HL-60/S4 (cell line): Measurements from ENCODE around the gene LIN28B.
"Not testable (repeated sequence)": the region's sequence is repeated elsewhere in the genome, so short reads cannot be mapped to it uniquely, and the experiment has no call there.

Experiments used
- in situ Hi-C: fragments of 300-500 bp; cut with MboI; formaldehyde crosslinking; loops from 2 replicates; pipeline ENCODE4 v1.14.3; 2022; ENCODE audit warnings: low sequenced_read_pairs

Gene LIN28B, protein sequence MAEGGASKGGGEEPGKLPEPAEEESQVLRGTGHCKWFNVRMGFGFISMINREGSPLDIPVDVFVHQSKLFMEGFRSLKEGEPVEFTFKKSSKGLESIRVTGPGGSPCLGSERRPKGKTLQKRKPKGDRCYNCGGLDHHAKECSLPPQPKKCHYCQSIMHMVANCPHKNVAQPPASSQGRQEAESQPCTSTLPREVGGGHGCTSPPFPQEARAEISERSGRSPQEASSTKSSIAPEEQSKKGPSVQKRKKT

DNA sequence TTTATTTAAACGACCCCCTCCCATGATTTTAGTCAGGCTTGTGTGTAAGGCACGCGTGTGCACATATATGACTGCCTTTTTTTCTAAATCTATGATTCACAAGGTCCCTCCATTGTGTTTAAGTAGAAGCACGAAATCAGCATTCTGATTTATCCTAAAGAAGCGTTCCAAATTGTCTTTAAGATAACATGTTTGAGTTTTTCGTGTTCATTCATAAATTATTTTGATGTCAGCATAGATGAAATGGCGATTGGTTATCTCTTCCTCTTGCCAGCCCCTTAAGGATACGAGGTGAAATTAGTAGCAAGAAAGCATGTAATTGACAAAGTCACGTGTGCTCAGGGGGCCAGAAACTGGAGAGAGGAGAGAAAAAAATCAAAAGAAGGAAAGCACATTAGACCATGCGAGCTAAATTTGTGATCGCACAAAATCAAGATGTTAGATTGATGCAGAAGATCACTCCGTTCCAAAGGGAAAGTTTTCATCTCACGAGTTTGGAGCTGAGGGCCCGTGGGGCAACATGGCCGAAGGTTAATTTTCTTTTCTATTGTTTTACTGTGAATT lies at the start of gene LIN28B:
LIN28B (plus strand) TSS at position 377 of the 564 bp plus-strand sequence; CDS start at position 521, 144 bp downstream.
- in situ Hi-C loops = no loop called here

DNA sequence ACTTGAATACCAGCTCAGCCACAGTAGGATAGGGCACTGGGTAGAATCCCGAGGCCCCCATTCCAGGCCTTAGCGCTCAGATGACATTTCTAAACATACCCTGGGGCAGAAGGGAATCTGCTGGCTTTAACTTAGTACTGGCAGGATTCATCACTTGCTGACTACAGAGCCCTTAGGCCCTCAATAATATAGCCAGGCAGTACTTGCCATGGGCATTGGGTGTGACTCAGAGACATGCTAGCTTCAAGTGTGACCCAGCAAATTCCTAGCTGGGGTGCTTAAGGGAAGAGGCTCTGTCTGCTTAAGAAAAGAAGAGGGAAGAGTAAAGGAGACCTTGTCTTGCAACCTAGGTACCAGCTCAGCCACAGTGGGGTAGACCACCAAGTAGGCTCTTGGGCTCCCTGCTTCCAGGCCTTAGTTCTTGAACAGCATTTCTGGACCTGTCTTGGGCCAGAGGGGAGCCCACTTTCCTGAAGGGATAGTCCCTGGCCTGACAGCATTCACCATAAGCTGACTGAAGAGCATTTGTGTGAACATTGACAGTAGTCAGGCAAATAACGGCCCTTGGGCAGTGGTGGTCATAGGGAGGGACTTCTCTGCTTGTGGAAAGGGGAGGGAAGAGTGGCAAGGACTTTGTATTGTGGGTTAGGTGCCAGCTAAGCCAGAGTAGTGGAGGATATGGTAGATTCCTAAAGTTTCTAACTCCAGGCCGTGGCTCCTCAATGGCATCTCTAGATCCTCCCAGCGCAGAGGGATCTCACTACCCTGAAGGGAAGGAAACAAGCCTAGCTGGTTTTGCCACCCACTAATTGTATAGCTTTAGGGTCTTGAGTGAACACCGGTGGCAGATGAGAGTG lies 48.6 kb upstream of the LIN28B start:
- in situ Hi-C loops = no loop called here

DNA sequence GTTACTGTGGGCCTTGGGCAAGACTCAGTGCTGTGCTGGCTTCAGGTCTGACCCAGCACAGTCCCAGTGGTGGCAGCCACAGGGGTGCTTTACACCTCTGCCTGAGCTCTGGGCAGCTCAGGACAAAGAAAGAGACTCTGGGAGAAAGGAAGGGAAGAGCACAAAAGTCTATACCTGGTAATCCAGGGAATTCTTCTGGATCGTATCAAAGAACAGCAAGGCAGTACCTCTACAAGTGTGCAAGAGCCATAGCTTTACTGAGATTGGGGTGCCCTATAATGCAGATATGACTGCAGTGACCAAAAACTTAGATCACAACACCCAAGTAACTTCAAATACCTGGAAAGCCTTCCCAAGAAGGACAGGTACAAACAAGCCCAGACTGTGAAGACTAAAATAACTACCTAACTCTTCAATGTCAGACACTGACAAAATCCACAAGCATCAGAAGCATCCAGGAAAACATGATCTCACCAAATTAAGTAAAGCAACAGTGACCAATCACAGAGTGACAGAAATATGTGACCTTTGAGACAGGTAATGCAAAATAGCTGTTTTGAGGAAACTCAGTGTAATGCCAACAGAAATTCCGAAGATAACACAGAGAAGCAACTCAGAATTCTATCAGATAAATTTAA lies 47.9 kb upstream of the LIN28B start:
- in situ Hi-C loops = no loop called here

DNA sequence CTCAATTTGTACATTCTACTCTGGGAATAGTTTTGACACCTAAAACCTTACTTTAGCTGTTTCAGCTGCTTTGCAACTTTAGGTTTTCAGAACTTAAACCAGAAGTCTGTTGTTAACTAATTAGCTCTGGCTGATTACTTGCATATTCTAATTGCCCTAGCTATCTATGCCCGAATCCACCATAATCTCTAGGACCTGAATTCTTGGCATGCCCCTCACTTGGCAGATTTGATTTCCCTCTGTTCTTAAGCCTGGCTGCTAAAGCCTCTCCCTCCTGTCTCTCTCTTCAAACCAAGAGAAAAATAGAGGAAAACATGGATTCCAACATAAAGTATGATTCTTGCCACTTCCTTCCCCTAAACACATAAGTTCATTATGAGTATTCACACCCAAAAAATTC lies 35.0 kb upstream of the LIN28B start:
- in situ Hi-C loops = no loop called here

DNA sequence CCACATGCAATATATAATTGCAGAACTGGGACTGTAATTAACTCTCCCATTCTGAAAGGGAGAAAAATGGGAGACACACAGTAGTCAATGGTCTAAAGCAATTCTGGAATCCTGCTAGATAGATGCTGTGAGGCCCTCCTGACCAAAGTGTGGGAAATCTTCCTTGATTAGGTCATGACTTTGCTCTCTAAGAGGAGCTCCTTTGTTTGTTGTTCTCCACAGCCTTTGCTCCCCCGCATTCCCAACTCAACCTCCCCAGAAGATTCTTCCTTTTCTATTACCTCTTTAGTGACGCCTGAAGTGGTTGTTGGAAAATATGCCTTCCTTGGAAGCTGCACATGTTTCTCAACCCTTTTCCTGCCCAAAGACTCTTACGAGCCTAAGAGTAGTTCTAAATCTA lies 28.8 kb upstream of the LIN28B start:
- in situ Hi-C loops = no loop called here

DNA sequence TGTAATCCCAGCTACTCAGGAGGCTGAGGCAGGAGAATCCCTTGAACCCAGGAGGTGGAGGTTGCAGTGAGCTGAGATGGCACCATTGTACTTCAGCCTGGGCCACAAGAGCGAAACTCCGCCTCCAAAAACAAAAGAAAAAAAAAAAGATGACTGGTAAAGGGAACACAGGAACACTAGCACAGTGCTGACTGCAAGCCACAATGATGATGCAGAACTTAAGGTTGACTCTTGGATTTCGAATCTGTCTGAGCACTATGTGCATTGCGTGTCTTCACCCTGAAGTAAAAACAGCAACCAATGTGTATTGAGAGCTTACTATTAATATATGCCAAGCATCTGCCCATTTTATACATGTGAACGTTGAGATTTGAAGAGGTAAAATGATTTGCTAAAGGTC lies 27.6 kb upstream of the LIN28B start:
- in situ Hi-C loops = no loop called here

DNA sequence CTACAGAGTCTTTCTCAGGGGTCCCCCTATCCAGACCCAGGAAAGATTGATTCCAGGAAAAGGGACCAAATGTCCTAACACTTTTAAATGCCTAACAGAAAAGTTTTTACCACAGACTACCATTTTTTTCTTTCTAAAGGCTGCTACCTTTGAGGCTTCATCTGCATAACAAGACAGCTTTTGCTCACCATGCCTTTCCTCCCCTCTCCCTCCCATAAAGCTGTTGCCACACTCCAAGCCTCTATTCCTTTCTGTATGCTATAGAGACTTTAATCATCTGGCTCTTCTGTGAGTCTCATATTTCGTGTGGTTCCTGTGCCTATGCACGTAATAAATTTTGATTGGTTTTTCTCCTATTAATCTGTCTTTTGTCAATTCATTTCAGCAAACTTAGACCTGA lies 26.0 kb upstream of the LIN28B start:
- in situ Hi-C loops = no loop called here

DNA sequence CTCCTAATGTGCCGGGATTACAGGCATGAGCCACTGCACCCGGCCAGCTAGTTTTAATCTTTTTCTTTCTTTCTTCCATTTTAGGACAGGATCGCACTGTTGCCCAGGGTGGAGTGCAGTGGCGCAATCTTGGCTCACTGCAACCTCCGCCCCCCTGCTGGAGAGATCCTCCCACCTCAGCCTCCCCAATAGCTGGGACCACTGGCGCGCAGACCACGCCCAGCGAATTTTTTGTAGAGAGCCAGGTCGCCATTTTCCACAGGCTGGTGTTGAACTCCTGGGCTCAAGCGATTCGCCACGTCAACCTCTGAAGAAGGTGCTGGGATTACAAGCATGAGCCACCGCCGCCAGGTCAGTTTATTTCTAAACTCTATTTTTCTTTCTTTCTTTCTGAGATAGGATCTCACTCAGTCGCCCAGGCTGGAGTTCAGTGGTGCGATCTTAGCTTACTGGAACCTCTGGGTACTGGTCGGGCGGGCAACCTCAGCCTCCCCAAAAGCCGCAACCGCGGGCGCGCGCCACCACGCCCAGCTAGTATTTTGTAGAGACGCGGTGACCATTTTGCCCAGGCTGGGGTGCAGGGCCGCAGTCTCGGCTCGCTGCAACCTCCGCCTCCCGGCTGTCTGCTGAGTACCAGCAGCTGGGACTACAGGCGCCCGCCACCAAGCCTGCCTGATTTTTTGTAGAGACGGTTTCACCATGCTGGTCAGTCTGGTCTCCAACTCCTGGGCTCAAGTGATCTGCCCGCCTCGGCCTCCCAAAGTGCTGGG lies 20.0 kb upstream of the LIN28B start:
- in situ Hi-C loops = no loop called here

DNA sequence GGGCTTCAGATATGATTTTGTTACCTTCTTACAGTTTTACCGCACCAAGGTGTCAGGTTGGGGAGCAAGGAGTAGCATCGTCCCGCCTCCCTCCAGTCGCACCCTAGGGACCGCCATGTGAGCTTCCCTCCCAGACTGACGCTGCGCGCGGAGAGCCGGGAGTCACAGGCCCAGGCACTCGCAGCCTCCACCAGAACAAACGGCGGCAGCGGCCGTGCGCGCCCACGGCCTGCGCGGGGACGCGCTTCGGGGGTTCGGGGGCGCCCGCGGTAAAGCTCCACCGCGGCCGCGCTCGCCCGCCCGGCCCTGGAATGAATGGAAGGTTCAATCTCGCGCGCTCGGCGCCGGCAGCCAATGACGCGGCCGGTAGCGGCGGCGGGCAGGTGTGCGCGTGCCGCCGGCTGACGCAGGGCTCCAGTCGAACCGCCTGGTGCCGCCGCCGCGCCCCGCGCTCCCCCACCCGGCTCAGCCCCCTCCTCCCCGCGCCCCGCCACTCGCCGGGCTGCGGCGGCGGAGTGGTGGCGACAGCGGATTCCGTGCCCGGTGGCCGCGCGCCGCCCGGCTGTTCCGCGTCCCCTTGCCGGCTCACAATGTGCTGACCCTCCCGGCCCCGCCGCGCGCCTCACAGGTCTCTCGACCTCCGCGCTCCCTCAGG lies 16.5 kb upstream of the LIN28B start:
- in situ Hi-C loops = no loop called here

DNA sequence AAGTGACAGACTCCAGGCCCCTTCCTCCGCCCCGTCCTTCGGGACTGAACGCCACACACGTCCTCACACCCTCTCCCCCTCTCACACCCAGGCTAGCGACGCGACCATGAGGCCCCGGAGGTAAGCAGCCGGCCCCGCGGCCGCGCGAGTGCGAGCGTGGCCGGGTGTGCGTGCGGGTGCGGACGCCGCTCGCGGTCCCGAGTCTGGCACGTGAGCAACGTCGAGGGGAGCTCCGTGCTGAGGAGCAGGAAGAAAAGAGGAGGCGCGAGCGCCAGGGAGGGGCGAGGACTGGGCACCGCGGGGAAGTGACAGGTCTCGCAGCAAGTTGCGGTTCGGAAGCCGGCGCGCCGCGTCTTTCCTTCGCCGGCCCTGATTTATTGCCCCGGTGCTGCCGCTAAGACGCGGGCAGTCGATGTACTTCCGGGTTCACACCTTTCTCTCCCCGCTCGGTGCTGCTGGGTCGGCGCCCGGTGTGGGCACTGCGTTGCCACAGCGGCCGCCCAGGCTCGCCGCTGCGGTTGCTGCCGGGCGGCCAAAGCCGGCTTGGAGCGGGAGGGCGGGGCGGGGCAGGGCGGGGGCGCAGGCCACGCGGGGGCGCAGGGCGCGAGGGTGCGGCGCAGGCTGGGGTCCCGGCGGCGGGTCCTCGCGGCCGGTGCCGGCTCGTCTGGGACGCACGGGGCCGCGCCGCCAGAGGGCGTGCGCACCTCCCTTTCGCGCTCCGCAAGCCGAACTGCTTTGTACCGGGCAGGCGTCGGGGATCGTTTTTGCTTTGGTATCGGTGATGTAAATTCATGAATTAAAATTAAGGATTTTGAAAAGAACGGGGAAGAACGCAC lies 15.8 kb upstream of the LIN28B start:
- in situ Hi-C loops = no loop called here

DNA sequence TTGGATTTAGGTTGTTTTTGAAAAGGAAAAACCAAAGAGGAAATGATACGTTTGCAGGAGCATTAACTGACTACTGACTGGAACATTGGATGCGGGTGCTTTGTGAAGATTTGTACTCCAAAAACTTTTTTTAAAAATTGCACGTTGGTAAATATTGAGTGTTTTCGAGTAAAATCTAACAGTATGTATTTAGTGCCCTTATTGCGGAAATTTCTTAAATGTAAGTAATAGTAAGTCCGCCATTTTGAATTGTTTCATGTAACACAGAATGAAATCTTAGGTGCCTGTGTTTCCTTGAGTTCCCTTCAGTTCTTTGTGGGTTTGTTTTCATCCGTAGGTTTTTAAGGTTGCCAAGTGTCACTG lies 15.2 kb upstream of the LIN28B start:
- in situ Hi-C loops = no loop called here

DNA sequence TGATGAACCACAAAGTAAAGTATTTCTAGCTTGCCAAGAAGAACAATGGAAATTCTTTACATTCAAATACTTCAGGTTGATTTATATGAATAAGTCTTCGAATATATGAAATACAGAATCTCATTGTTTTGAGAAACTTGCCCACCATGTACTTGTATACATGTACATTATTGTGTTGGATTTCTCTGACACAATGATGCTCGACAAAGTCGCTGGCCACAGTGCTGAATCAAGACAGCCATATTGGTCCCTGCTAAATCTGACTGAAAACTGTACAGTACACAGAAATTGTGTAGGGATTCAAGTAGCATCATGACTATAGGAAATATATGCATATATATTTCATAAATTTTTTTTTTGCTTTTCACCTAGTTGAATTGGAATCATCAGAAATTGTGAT lies 13.1 kb upstream of the LIN28B start:
- in situ Hi-C loops = no loop called here

DNA sequence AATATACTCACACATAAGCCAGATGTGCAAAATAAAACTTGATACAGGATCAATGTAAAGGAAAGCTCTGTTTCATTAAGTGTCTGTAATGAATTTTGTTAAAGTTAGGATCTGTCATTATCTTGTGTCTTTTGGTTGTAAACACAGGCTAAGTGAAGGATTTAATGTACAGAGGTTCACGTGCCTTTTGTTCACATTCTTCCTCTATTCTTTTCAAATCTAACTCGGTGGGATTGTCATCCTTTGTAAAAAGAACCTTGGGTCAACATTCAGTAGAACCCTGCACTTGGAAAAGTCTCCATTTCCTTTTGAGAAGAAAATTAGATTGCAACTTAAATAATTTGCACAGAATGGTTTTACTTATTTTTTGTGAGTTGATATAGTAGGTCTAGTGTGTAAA lies 7.7 kb upstream of the LIN28B start:
- in situ Hi-C loops = no loop called here

DNA sequence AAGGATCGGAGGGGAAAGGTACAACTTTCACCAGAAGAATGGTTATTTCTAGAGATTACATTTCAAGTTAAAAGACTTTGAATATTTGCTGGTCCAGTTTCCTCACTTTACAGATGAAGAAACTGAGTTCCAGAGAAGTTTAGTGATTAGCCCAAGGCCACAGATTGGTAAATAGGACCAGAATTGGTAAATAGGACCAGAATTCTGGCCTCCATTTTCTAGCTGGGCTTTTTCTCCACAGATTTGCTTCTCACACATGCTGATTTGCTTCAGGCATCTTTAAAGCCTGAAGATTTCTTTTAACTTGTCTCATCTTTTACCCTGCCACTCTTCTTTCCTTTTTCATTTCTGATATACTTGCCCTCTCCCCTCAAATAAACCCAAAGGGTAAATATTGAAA lies 5.2 kb upstream of the LIN28B start:
- in situ Hi-C loops = no loop called here

DNA sequence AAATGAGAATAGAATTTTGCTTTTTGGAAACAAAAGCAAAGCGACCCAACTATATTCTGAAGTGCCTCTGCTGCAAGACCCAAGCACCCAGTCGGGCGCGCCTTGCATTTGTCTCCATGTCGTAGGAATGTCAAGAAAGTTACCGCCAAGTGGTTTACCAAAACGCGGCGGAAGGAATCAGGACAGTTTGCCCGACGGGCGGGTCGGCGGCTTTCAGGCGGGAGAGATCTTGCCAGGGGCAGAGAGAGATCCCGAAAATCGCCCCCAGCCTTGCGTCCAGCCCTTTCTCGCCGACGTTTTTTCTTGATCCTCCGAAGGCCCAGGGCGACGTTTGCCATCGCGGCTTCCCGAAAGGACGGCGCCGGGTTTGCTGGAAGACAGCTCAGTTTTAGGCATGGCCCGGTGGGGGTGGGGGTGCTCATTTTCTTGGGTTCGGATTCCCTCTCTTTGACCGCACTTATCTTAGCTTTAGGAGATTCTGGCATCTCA lies 4.0 kb upstream of the LIN28B start:
- in situ Hi-C loops = no loop called here

DNA sequence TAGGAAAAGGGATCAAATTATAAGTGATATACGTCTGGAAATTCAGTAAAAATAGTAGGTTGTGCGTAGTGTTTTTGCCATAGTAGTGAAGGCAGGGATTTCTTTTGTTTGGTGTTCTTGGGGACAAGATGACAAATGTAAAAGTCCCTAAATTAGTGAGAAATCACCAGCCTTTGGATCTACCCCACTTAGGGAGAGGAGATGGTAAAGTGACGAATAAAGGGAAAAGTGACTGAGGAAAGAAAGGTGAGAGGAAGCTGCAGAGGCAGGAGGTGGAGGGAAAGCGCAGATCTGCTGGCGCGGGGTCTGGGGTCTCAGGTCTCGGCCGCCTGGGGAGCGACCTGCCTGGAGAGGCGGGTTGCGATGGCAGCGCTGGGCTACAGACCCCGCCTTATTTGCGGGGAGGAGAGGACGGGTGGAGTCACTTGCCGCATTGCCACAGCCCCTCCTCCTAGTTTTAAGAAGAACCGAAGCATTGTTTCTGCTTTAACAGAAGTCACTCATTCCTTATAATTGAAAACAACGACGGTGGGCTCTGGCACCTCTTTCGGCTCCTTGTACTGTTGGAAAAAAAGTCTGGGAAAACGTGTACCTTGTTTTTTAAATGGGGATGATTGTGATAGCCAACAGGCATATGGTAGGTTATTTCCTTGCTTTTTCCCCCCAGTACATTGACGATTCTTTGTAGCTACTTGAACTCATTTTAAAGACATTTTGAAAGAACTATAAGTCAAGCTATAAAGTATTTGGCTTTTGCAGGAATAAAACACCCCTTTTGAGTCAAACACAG lies 3.3 kb upstream of the LIN28B start:
- in situ Hi-C loops = not testable (repeated sequence)

DNA sequence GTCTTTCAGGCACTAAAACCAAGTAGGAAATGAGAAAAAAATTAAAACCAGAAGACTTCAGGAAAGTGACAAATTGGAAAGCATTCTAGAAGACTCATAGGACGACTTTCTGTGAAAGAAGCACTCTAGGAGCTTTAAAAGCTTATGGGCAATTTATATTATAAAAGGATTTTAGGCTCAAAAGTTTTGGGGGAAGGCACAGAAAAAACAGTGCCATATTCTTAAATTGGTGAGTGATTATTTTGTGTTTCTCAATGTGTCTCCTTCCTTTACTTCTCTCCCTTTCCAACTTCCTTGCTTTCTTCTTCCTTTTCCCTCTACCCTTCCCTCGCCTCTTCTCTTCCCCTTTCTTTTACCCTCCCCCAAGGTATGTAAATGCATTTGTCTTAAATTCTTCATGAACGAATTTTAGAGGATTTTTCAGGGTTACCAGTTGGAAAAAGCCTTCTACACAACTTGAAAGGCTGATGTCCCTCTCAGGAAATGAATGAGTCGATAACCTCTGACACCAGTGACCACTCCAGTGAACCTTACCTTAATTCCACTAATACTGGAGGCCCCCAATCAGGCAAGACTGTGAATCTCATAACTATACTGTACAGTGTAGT lies 2.6 kb upstream of the LIN28B start:
- in situ Hi-C loops = no loop called here

DNA sequence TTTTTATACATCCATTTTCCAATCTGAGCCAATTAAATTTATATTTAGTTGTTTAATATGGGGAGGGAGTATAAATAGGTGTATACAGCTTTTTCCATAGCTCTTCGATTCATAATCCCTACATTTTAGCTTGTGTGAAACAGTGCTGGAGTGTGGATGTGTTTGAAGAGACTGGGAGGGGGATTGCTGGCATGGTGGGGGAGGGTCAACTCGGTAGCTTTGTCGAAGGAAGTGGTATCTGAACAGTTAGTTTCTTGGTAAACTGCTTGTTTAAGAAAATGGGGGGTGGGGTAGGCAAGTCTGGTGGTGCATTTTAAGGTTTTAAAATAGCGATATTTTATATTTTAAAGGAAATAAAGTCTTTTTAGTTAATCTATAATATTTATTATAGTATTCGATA lies 1.4 kb upstream of the LIN28B start:
- in situ Hi-C loops = no loop called here
